Suprapubic skin (tissue), 4 donors: ENCODE measurements around the gene GPRIN1. TPM values are rescaled to one million over a fixed set of nuclear protein-coding genes. Genes with fewer than 3 reads are reported as not detected.

Source experiments
- DNase-seq, 2 donors: peaks; one replicate each; pipeline ENCODE4 v3.0.0-alpha.2; 2019; ENCODE audit warnings: low spot score in 2 of 2
- H3K27ac ChIP-seq: fragments of 200-600 bp; sonication (generic); one replicate; pipeline ENCODE4 v1.5.1; 2019
- H3K27me3 ChIP-seq: fragments of 200-600 bp; sonication (generic); one replicate; pipeline ENCODE4 v1.5.1; 2019
- H3K36me3 ChIP-seq: fragments of 200-600 bp; sonication (generic); one replicate; pipeline ENCODE4 v1.5.1; 2019
- H3K4me1 ChIP-seq: fragments of 200-600 bp; sonication (generic); one replicate; pipeline ENCODE4 v1.5.1; 2019
- H3K4me3 ChIP-seq: fragments of 200-600 bp; sonication (generic); one replicate; pipeline ENCODE4 v1.5.1; 2019; ENCODE audit warnings: mild to moderate bottlenecking
- H3K9me3 ChIP-seq: fragments of 200-600 bp; sonication (generic); one replicate; pipeline ENCODE4 v1.5.1; 2019
- EP300 ChIP-seq: sonication (generic); formaldehyde crosslinking; IDR thresholded peaks from one replicate; pipeline ENCODE4 v1.6.1; 2017; ENCODE audit warnings: antibody characterized with exemption
- POLR2A ChIP-seq, 2 donors: fragments of 450-650 bp; IDR thresholded peaks; one replicate each; pipeline ENCODE4 v1.6.1; 2017; ENCODE audit warnings: antibody characterized with exemption in 2 of 2, mild to moderate bottlenecking in 2 of 2, moderate library complexity in 2 of 2
- POLR2AphosphoS5 ChIP-seq, 3 donors: sonication (generic); formaldehyde crosslinking; IDR thresholded peaks; one replicate each; pipeline ENCODE4 v1.6.1; 2017; ENCODE audit warnings: antibody characterized with exemption in 3 of 3
- WGBS: methylation state at CpG from one replicate; pipeline ENCODE4 v1.1.5; 2018; 5-methylcytosine and 5-hydroxymethylcytosine counted together
- total RNA-seq, 4 donors: library from RNA; depleted of rRNA; stranded (reverse); fragments of >200 nt; gene quantifications; one replicate each; pipeline ENCODE4 v1.1.0, GENCODE V29; 2016
- TF ChIP-seq, protein P1 (sequence below), 2 donors: fragments of 200-600 bp in 1 of 2; fragments of 450-650 bp in 1 of 2; sonication (generic) in 1 of 2; IDR thresholded peaks; one replicate each; pipeline ENCODE4 v1.5.1; 2016 to 2019; ENCODE audit warnings: antibody characterized with exemption in 2 of 2, mild to moderate bottlenecking in 1 of 2, moderate library complexity in 1 of 2

Gene GPRIN1
- total RNA-seq, 4 donors from 2014 or later, result 0.24 to 2.8 (median 1.5) TPM

- no peak overlapping the region for H3K27ac ChIP-seq
- no peaks in the 10 kb centered on the region for H3K9me3 ChIP-seq
- H3K4me3 ChIP-seq, result no peak overlapping the region
- TF ChIP-seq POLR2A (IDR thresholded peaks at IDR 0.05) (no peak), POLR2AphosphoS5 (IDR thresholded peaks at IDR 0.05) (no peak), EP300 (no peak)
- TF ChIP-seq, protein P1, sequence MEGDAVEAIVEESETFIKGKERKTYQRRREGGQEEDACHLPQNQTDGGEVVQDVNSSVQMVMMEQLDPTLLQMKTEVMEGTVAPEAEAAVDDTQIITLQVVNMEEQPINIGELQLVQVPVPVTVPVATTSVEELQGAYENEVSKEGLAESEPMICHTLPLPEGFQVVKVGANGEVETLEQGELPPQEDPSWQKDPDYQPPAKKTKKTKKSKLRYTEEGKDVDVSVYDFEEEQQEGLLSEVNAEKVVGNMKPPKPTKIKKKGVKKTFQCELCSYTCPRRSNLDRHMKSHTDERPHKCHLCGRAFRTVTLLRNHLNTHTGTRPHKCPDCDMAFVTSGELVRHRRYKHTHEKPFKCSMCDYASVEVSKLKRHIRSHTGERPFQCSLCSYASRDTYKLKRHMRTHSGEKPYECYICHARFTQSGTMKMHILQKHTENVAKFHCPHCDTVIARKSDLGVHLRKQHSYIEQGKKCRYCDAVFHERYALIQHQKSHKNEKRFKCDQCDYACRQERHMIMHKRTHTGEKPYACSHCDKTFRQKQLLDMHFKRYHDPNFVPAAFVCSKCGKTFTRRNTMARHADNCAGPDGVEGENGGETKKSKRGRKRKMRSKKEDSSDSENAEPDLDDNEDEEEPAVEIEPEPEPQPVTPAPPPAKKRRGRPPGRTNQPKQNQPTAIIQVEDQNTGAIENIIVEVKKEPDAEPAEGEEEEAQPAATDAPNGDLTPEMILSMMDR (IDR thresholded peaks at IDR 0.05), result no peak
- 98% methylated on average over 3 of the region's 3 CpGs for WGBS
- H3K4me1 ChIP-seq, result no peaks in the 10 kb centered on the region
- no peak for DNase-seq
- peaks cover 7% of the 10 kb centered on the region for H3K27me3 ChIP-seq
- H3K36me3 ChIP-seq, result no peaks in the 10 kb centered on the region
Measured at GRCh38 chr5:176638437-176638836, 28.5 kb upstream of the GPRIN1 start.

- TF ChIP-seq EP300 (no peak), POLR2A (IDR thresholded peaks at IDR 0.05) (no peak), POLR2AphosphoS5 (IDR thresholded peaks at IDR 0.05) (no peak)
- TF ChIP-seq, protein P1 (IDR thresholded peaks at IDR 0.05), result no peak
- 76% methylated on average over 4 of the region's 4 CpGs for WGBS
Measured at GRCh38 chr5:176637556-176637955, 27.6 kb upstream of the GPRIN1 start.

DNA sequence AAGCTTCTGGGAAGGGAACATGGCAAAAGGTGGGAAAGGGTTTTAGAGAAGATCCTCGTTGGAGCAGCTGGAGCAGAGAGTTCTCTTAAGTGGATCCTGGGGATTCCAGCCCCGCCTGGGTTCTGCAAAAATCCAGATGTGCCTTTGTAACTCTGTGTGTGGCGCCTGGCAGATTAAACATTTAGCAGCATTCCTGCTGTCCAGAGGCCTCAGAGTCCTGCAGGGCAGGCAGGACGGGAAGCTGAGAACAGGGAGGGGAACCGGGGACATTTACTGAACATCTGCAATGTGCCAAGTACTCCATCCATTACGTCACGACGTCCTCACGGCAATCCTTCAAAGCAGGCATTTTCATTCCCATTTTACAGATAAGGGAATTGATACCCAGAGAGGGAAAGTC lies 26.5 kb upstream of the GPRIN1 start:
- 48% methylated on average over 9 of the region's 9 CpGs for WGBS

More at GRCh38 chr5:176637556-176637955, 27.6 kb upstream of the GPRIN1 start:
- Histone ChIP-seq H3K27me3 (peaks cover 12% of the 10 kb centered on the region), H3K36me3 (no peaks in the 10 kb centered on the region), H3K27ac (no peak overlapping the region), H3K4me1 (no peaks in the 10 kb centered on the region), H3K4me3 (no peak overlapping the region), H3K9me3 (no peaks in the 10 kb centered on the region)
- no peak for DNase-seq

GRCh38 chr5:176633598-176633997 lies 23.6 kb upstream of the GPRIN1 start:
- peaks cover 52% of the 10 kb centered on the region for H3K27me3 ChIP-seq
- 21% methylated on average over 6 of the region's 6 CpGs for WGBS

More for the DNA sequence above, 26.5 kb upstream of the GPRIN1 start:
- no peaks in the 10 kb centered on the region for H3K9me3 ChIP-seq
- H3K27me3 ChIP-seq, result peaks cover 23% of the 10 kb centered on the region
- no peak overlapping the region for H3K27ac ChIP-seq
- H3K4me1 ChIP-seq, result no peaks in the 10 kb centered on the region
- H3K36me3 ChIP-seq, result no peaks in the 10 kb centered on the region
- H3K4me3 ChIP-seq, result no peak overlapping the region
- no peak for DNase-seq
- TF ChIP-seq POLR2A (IDR thresholded peaks at IDR 0.05) (no peak), EP300 (no peak), POLR2AphosphoS5 (IDR thresholded peaks at IDR 0.05) (no peak)
- TF ChIP-seq, protein P1 (IDR thresholded peaks at IDR 0.05), result no peak

GRCh38 chr5:176632745-176633144 lies 22.8 kb upstream of the GPRIN1 start:
- H3K9me3 ChIP-seq, result no peaks in the 10 kb centered on the region
- TF ChIP-seq POLR2AphosphoS5 (IDR thresholded peaks at IDR 0.05) (no peak), EP300 (no peak), POLR2A (IDR thresholded peaks at IDR 0.05) (no peak)
- TF ChIP-seq, protein P1 (IDR thresholded peaks at IDR 0.05), result no peak
- WGBS, result 100% methylated on average over 1 of the region's 2 CpGs
- peaks cover 60% of the 10 kb centered on the region for H3K27me3 ChIP-seq
- no peaks in the 10 kb centered on the region for H3K36me3 ChIP-seq
- H3K4me3 ChIP-seq, result no peak overlapping the region
- H3K4me1 ChIP-seq, result peaks cover 17% of the 10 kb centered on the region
- no peak for DNase-seq
- no peak overlapping the region for H3K27ac ChIP-seq

More at GRCh38 chr5:176633598-176633997, 23.6 kb upstream of the GPRIN1 start:
- no peak overlapping the region for H3K4me3 ChIP-seq
- H3K27ac ChIP-seq, result no peak overlapping the region
- H3K9me3 ChIP-seq, result no peaks in the 10 kb centered on the region
- H3K36me3 ChIP-seq, result no peaks in the 10 kb centered on the region
- H3K4me1 ChIP-seq, result peaks cover 17% of the 10 kb centered on the region
- TF ChIP-seq POLR2AphosphoS5 (IDR thresholded peaks at IDR 0.05) (no peak), POLR2A (IDR thresholded peaks at IDR 0.05) (no peak), EP300 (no peak)
- TF ChIP-seq, protein P1 (IDR thresholded peaks at IDR 0.05), result no peak
- DNase-seq, result no peak
